ENCODE data around the gene RIC8B.

The RIC8B gene

GRCh38 chr12:106801830-106802533, 27.5 kb downstream of the RIC8B start:
- DNase-seq, result no peak

DNA sequence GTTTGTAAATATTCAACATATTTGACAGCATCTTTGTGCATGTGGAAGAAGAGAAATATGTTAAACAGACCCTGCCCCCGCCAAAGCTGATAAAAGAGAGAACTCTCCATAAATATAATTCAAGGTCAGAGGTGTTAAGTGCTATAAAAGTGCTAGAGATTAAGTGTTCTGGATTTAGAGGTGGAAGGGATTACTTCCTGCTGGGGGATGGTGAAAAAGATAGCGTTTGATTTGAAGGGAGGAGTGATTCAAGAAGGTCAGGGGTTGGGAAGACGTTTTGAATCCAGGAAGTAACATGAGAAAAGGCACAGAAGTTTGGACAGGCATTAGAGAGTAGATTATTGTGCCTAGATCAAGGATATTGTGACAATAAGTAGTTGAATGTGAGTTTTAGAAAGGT, 30.2 kb downstream of the RIC8B start:
- no peak for DNase-seq

DNA sequence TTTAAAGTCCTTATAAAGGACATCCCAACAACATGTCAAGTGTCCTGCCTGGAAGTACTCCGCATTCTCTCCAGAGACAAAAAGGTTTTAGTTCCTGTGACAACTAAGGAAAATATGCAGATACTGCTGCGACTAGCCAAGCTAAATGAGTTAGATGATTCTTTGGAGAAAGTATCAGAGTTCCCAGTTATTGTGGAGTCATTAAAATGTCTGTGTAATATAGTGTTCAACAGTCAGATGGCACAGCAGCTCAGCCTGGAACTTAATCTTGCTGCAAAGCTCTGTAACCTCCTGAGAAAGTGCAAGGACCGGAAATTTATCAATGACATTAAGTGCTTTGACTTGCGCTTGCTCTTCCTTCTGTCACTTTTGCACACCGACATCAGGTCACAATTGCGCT, 40.2 kb downstream of the RIC8B start:
- DNase-seq, result no peak

DNA sequence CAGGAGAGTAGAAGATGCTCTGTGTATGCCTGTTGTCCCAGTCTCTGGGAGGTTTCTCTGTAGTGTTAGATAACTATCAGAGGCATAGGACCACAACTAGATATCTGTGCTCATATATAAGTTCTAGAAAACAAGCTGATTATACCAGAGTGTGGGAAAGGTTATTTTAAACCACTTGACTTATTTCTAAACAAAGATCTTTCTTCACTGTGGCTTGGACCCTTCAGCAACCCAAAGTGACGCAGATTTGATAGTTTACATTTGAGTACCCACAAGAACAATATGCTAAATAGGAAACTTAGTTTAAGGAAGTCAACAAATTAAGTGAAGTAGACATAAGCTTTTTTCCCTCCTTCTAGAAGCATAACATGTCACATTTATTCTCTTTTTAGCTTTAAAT, 41.3 kb downstream of the RIC8B start:
- no peak for DNase-seq

GRCh38 chr12:106816231-106816630, 41.7 kb downstream of the RIC8B start:
- no peak for DNase-seq

DNA sequence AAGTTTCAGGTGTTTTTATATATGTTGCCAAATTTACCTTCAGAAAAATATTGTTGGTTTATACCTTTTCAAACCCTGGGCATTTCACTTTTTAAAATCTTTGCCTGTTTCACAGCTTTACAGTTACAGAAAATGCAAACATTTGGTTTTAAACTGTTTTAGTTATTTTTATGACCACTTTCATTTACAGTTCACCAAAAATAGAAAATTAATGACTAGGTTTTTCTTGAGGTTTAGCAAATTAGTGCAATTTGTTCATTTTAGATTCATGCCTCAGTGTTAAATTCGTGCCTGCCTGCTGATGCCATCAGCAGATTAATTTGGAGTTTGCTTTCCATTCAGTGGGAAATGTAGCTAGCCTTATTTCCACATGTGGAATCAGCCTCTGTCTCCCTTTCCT, 45.5 kb downstream of the RIC8B start:
- DNase-seq, result no peak

DNA sequence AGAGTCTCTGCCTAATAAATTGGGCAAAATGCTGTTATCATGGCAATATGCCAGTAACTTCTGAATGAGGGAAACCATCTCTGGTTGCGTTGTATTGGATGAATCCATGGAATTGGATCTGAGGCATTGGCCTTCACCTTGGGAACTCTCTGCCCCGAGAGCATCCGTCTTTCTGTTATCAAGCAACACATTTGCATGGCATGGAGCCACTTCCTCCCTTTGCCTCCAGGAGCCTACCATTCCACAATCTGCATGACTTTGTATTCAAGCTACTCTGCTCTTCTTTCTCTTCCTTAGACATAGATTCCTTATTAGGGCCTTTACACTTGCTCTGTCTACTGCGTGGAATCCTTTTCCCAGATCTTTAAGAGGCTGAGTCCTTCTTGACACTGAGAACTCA, 57.2 kb downstream of the RIC8B start:
- DNase-seq, result no peak

DNA sequence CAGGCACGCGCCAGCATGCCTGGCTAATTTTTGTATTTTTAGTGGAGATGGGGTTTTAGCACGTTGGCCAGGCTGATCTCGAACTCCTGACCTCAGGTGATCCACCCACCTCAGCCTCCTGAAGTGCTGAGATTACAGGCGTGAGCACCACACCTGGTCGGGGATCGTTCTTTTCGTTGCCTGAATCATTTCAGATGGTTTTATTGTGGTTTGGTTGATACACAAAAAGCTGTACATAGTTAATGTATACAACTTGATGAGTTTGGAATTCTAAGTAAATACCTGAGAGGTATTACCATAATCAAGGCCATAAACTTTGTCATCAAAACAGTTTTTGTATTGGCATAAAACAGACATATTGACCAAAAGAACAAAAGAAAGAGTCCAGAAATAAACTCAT, 63.3 kb downstream of the RIC8B start:
- no peak for DNase-seq

DNA sequence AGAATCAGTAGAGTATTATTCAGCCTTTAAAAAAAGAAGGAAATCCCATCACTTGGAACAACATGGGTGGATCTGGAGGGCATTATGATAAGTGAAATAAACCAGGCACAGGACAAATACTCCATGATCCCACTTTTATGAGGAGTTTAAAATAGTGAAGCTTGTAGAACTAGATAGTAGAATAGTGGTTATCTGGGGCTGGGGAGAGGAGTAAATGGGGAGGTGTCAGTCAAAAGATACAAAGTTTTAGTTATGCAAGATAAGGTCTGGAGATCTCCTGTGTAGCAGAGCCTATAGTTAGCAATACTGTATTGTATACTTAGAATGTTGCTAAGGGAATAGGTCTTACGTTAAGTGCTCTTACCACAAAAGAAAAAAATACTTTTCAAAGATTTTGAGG, 64.9 kb downstream of the RIC8B start:
- no peak for DNase-seq

- DNase-seq, result no peak
These were observed 65.8 kb downstream of the RIC8B start for GRCh38 chr12:106840243-106840642.

DNA sequence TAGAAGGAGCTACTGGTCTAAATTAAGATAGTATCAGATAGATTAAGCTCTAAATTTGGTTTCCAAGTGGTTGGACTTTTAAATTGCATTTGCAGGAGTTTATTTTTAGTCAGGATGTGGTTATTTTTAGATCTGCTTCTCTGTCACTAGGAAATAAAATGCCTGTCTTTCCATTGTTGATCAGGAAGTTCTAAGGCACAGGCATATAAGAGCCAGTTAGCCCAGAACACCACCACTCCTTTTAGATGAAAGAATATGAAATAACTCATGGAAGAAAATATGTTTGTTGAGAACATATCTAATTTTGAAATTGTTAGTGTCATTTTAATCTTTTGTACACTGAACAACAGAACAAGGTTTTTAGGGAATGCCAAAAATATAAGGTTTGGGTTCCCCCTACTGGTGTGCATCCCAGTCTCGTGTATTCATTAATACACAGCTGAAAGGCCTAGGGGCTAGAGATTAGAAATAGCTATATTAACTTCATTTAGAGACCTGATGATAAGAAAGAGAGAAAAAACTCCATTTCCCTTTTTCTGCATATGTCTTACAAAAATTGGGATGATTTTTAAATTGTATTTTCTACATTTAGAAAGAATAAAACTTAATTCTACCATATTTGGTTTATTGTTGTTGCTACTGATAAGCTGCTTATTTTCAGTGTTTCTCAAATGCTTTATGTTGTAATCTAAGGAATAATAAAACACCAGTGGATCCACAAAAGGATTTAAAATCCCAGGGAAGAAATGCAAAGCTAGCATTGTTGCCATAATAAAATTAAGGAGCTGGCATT, 67.2 kb downstream of the RIC8B start:
- DNase-seq, result peak; percentile 16

DNA sequence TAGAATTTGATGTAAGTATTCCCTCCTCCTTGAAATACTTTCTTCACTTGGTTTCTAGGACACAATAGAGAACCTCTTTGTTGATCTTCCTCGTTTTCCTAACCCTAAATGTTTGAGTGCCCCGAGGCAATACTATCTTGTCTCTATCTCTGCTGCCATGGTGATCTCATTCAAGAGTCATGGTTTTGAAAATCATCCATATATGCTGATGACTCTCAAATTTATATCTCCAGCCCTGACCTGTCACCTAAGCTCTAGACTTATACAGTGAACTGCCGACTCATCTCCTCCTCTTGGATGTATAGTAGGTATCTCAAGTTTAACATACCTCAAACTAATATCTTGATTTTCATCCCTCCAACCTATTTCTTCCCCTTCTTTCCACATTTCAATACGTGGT, 71.4 kb downstream of the RIC8B start:
- DNase-seq, result no peak

DNA sequence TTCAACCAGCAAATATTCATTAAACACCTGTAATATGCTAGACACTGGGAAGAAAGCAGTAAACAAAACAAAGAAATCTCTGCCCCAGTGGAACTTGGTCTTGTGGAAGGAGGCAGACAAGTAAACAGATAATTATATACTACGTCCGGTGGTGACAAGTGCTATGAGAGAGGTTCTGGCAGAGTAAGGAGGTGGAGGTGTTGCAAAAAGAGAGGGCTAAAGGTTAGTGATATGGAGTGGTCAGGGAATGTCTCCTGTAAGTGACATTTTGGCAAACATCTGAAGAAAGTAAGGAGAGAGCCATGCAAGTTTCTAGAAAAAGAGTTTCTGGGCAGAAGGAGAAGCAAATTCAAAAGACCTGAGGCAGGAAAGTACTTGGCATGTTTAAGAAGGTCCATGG, 73.4 kb downstream of the RIC8B start:
- DNase-seq, result no peak

- no peak for DNase-seq
These were observed 76.8 kb downstream of the RIC8B start for GRCh38 chr12:106851306-106851705.

DNA sequence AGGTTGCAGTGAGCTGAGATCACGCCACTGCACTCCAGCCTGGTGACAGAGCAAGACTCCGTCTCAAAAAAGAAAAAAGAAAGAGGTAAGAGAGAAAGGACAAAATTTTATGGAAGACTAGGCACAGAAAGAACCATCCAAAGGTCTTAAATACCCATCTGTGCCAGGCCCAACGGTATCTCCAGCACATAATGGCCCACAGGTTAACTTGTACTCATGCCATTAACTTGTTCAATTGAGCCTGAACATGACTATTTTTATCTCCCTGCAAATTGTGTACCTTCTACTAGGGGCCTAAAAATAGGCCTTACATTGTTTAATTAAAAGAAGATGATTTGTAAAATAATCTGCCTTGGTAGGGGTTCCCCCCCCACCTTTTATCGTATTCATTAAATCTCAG, 80.2 kb downstream of the RIC8B start:
- no peak for DNase-seq

GRCh38 chr12:106855221-106855758, 80.8 kb downstream of the RIC8B start:
- no peak for DNase-seq

GRCh38 chr12:106861984-106862916, 87.8 kb downstream of the RIC8B start:
- DNase-seq, result no peak

- no peak for DNase-seq
These were observed 88.7 kb downstream of the RIC8B start for GRCh38 chr12:106863189-106863588.

GRCh38 chr12:106865683-106866082, 91.2 kb downstream of the RIC8B start:
- DNase-seq, result no peak

- no peak for DNase-seq
These were observed 92.1 kb downstream of the RIC8B start for GRCh38 chr12:106866426-106867080.

DNA sequence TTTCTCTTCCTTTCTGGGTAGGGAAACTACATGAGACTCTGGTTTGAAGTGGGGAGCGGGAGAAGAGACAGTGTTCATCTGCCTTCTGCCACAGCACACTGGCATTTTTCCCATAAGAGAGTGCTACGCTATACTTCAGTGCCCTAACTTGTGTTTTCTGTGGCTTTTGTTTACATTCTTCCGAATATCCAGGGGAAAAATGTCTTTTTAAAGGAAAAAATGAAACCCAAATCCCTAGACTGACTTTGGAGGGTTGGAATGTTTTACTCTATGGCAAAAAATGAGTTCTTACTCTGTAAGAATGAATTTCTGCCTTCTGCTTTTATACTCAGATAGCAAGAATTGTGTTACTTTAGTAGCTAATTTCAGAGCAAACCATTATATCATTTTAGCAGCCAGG, 93.2 kb downstream of the RIC8B start:
- no peak for DNase-seq

GRCh38 chr12:106868982-106869700, 94.7 kb downstream of the RIC8B start:
- no peak for DNase-seq

Data from CD4-positive, alpha-beta T cell treated with Interleukin-15 for 1 hour (primary cell).